Measurements from ENCODE around the gene SMIM12.

Gene SMIM12

GRCh38 chr1:34904236-34905097, 44.9 kb upstream of the SMIM12 start:
- no peak overlapping the region for H3K4me3 ChIP-seq (ENCODE audit: low read depth, low read length)
- TF ChIP-seq, protein P1, sequence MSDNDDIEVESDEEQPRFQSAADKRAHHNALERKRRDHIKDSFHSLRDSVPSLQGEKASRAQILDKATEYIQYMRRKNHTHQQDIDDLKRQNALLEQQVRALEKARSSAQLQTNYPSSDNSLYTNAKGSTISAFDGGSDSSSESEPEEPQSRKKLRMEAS (IDR thresholded peaks at IDR 0.05; ENCODE audit: low read depth, low read length): no peak
- TF ChIP-seq MYC (IDR thresholded peaks at IDR 0.05; ENCODE audit: low read depth, low read length): no peak
- TF ChIP-seq, protein P2, sequence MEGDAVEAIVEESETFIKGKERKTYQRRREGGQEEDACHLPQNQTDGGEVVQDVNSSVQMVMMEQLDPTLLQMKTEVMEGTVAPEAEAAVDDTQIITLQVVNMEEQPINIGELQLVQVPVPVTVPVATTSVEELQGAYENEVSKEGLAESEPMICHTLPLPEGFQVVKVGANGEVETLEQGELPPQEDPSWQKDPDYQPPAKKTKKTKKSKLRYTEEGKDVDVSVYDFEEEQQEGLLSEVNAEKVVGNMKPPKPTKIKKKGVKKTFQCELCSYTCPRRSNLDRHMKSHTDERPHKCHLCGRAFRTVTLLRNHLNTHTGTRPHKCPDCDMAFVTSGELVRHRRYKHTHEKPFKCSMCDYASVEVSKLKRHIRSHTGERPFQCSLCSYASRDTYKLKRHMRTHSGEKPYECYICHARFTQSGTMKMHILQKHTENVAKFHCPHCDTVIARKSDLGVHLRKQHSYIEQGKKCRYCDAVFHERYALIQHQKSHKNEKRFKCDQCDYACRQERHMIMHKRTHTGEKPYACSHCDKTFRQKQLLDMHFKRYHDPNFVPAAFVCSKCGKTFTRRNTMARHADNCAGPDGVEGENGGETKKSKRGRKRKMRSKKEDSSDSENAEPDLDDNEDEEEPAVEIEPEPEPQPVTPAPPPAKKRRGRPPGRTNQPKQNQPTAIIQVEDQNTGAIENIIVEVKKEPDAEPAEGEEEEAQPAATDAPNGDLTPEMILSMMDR (IDR thresholded peaks at IDR 0.05; ENCODE audit: low read depth, low read length): no peak
- TF ChIP-seq POLR2A (IDR thresholded peaks at IDR 0.05; ENCODE audit: extremely low read depth, insufficient read length): no peak
- no peak for DNase-seq (ENCODE audit: low read depth)

DNA sequence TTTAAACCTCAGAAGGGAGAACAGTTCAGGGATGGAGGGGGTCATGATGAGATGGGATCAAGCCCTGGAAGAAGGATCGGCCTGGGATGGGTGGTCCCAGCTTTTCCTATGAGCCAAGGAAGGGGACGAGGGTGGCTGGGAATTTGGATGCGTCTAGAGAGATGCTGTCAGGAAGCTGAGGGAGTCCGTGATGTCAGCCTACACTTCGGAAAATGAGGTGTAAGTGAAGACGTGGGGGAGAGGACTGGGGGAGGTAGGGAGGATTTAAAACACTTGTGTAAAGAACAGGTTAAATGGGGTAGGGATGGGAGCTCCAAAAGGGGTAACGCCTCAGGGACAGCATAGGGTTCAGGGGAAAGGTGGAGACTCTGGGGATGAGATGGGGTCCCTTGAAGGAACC, 42.4 kb upstream of the SMIM12 start:
- H3K4me3 ChIP-seq (ENCODE audit: low read depth, low read length): no peak overlapping the region
- DNase-seq (ENCODE audit: low read depth): no peak
- no peak for TF ChIP-seq MYC (IDR thresholded peaks at IDR 0.05; ENCODE audit: low read depth, low read length)
- TF ChIP-seq, protein P1 (IDR thresholded peaks at IDR 0.05; ENCODE audit: low read depth, low read length): no peak
- TF ChIP-seq, protein P2 (IDR thresholded peaks at IDR 0.05; ENCODE audit: low read depth, low read length): no peak

DNA sequence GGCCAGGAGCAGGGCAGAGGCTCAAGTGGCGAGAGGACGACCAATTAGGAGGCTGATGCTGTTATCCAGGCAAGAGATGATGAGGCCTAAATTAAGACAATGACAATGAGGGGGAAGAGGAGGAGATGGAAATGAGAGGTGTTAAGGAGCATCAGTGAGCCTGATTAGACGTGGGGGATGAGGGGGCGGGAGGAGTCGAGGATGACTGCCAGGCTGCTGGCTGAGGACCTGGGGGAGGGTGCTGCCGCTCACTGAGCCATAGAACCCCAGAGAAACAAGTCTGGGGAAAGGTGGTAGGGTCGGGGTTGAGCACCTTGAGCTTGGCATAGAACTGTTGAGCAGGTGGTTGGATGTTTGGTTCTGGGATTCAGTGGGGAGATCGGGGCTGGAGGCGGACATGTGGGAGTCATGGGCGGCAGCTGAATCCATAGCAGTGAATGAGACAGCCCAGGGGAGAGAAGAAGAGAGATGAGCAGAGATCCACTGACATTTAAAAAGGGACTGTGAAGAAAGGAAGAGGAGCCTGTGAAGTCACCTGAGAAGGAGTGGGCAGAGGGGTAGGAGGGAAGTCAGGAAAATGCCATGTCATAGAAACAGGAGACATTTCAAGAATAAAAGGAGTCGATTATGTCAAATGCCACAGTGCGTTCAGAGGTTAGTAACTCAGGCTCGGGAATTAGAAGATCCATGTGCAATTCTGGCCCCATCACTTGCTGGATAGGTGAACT, 41.4 kb upstream of the SMIM12 start:
- TF ChIP-seq POLR2A (IDR thresholded peaks at IDR 0.05; ENCODE audit: extremely low read depth, insufficient read length): no peak
- TF ChIP-seq MYC (IDR thresholded peaks at IDR 0.05; ENCODE audit: low read depth, low read length): no peak

DNA sequence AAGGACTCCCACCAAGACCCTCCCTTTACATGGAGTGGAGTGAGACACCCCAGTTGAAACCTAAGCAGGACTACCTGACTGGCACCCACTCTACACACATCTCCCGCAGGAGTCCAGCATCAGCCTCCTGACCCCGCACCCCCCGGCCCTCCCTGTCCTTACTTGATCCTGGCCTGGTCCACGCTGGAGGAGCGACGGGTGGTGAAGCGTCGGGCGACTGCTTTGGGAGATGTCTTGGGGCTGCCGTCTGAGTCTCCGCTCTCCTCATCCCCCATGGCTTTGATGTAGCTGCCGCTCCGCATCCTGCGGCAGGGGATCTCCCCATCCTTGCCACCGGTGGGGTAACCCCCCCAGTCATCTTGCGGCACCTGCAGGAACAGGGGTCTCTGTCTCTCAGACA, 40.4 kb upstream of the SMIM12 start:
- no peak overlapping the region for H3K4me3 ChIP-seq (ENCODE audit: low read depth, low read length)
- TF ChIP-seq, protein P1 (IDR thresholded peaks at IDR 0.05; ENCODE audit: low read depth, low read length): no peak
- TF ChIP-seq, protein P2 (IDR thresholded peaks at IDR 0.05; ENCODE audit: low read depth, low read length): no peak
- TF ChIP-seq MYC (IDR thresholded peaks at IDR 0.05; ENCODE audit: low read depth, low read length): no peak
- no peak for TF ChIP-seq POLR2A (IDR thresholded peaks at IDR 0.05; ENCODE audit: extremely low read depth, insufficient read length)
- DNase-seq (ENCODE audit: low read depth): no peak

More for the DNA sequence above, 41.4 kb upstream of the SMIM12 start:
- no peak overlapping the region for H3K4me3 ChIP-seq (ENCODE audit: low read depth, low read length)
- no peak for DNase-seq (ENCODE audit: low read depth)

GRCh38 chr1:34899471-34899870, 39.9 kb upstream of the SMIM12 start:
- TF ChIP-seq POLR2A (IDR thresholded peaks at IDR 0.05; ENCODE audit: extremely low read depth, insufficient read length): no peak
- TF ChIP-seq, protein P1 (IDR thresholded peaks at IDR 0.05; ENCODE audit: low read depth, low read length): no peak
- TF ChIP-seq MYC (IDR thresholded peaks at IDR 0.05; ENCODE audit: low read depth, low read length): no peak
- TF ChIP-seq, protein P2 (IDR thresholded peaks at IDR 0.05; ENCODE audit: low read depth, low read length): no peak
- no peak for DNase-seq (ENCODE audit: low read depth)
- no peak overlapping the region for H3K4me3 ChIP-seq (ENCODE audit: low read depth, low read length)

DNA sequence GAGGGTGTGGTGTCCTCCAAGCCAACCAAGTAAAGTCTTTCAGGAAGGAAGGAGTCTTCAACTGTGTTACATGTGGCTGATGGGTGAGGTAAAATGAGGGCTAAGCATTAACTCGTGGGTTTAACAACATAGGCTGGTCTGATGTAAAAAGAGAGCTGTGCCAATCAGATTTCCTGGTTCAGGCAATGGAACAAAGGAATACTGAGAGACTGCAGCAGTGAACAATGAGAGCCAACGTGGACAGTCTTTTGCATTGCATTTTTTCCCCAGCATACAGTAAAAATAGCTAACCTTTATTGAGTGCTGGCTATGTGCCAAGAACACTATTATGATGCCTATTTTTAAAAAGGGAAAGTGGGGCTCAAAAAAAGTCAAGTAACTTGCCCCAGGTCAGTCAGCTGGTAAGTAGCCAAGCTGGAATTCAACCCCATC, 38.8 kb upstream of the SMIM12 start:
- DNase-seq (ENCODE audit: low read depth): no peak
- TF ChIP-seq MYC (IDR thresholded peaks at IDR 0.05; ENCODE audit: low read depth, low read length) (no peak), POLR2A (IDR thresholded peaks at IDR 0.05; ENCODE audit: extremely low read depth, insufficient read length) (no peak)
- TF ChIP-seq, protein P1 (IDR thresholded peaks at IDR 0.05; ENCODE audit: low read depth, low read length): no peak
- TF ChIP-seq, protein P2 (IDR thresholded peaks at IDR 0.05; ENCODE audit: low read depth, low read length): no peak
- H3K4me3 ChIP-seq (ENCODE audit: low read depth, low read length): no peak overlapping the region
